Activated T-helper 17 cell treated with anti-CD3 and anti-CD28 coated beads, Interleukin-2, amount 50 U/mL, for 72 hours (primary cell): ENCODE data around the gene FGF1. TPM values are rescaled to one million over a fixed set of nuclear protein-coding genes. Genes with fewer than 3 reads are reported as not detected.
A peak's percentile ranks its signal among the peaks of the same experiment; 100 is the strongest.

ENCODE experiments used
- ATAC-seq: fragments of 150-1000 bp; cut with Tn5 transposase; replicated peaks from 2 replicates; pipeline ENCODE4 v1.10.0; 2021; ENCODE audit warnings: mild to moderate bottlenecking, moderate library complexity
- H3K27ac Mint-ChIP-seq: one replicate; pipeline ENCODE4 v1.8.0; 2022; ENCODE audit warnings: mixed read lengths
- H3K27me3 Mint-ChIP-seq: one replicate; pipeline ENCODE4 v1.8.0; 2022; ENCODE audit warnings: mixed read lengths
- H3K36me3 Mint-ChIP-seq: one replicate; pipeline ENCODE4 v1.8.0; 2022; ENCODE audit warnings: low read depth, mild to moderate bottlenecking, mixed read lengths
- H3K4me1 Mint-ChIP-seq: one replicate; pipeline ENCODE4 v1.8.0; 2022; ENCODE audit warnings: mixed read lengths
- H3K4me3 Mint-ChIP-seq: one replicate; pipeline ENCODE4 v1.8.0; 2022; ENCODE audit warnings: mild to moderate bottlenecking, mixed read lengths
- H3K9me3 Mint-ChIP-seq: one replicate; pipeline ENCODE4 v1.8.0; 2022; ENCODE audit warnings: mixed read lengths
- total RNA-seq, 2 donors: library from RNA; stranded (reverse); gene quantifications; one replicate each; pipeline ENCODE4 v1.2.3, GENCODE V29; 2022

FGF1 gene
- total RNA-seq, 2 donors from 2014 or later = not detected

- H3K27me3 Mint-ChIP-seq = peaks cover 19% of the 10 kb centered on the region
- no peaks in the 10 kb centered on the region for H3K36me3 Mint-ChIP-seq
- H3K9me3 Mint-ChIP-seq = no peaks in the 10 kb centered on the region
- H3K4me1 Mint-ChIP-seq = no peaks in the 10 kb centered on the region
- H3K4me3 Mint-ChIP-seq = no peak overlapping the region
- ATAC-seq = no peak
- H3K27ac Mint-ChIP-seq = no peak overlapping the region
Observed at GRCh38 chr5:142552107-142552506, 133.8 kb downstream of the FGF1 start.

DNA sequence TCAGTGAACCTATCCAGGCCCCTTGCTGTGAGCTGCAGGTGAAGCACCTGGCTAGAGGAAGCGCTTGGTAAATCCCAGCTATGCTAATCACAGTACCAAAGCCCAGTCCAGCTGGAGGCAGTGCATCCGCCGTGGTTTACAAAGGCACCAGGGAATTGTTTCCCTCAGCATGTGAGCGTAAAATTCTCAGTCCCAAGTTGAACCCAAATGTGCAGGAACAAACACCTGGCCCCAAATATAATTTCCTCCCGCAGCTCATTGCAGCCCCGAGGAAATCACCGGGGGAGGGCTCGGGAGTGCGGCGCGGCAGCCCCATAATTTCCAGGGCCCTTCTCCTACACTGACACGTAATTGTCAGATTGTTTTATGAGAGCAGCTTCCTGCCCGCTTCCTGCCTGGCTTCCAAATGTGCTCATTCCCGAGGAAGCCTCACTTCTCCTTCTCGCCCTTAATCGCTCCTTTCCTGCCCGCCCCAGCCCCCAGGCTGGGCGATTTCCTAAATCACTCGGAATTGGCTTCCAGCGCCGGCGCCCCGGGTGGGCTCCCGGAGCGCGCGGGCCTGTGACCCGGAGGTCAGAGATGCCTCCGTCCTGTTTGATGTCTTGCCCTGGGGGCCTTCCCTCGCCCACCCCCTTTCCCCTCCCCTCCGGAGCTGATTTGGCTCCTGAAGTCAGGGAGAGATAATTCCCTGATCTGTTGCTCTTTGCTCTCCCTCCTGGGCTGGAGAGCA is 134.4 kb downstream of the FGF1 start:
- Mint-ChIP-seq H3K36me3 (no peaks in the 10 kb centered on the region), H3K4me1 (no peaks in the 10 kb centered on the region), H3K4me3 (no peak overlapping the region), H3K9me3 (no peaks in the 10 kb centered on the region), H3K27ac (no peak overlapping the region), H3K27me3 (peaks cover 19% of the 10 kb centered on the region)
- no peak for ATAC-seq

GRCh38 chr5:142550471-142550870 is 135.4 kb downstream of the FGF1 start:
- Mint-ChIP-seq H3K4me3 (no peak overlapping the region), H3K27me3 (peaks cover 15% of the 10 kb centered on the region), H3K27ac (no peak overlapping the region), H3K36me3 (no peaks in the 10 kb centered on the region), H3K9me3 (no peaks in the 10 kb centered on the region), H3K4me1 (no peaks in the 10 kb centered on the region)
- ATAC-seq = no peak

GRCh38 chr5:142549834-142550233 is 136.1 kb downstream of the FGF1 start:
- Mint-ChIP-seq H3K9me3 (no peaks in the 10 kb centered on the region), H3K4me1 (no peaks in the 10 kb centered on the region), H3K27me3 (peaks cover 13% of the 10 kb centered on the region), H3K4me3 (no peak overlapping the region), H3K27ac (no peak overlapping the region), H3K36me3 (no peaks in the 10 kb centered on the region)
- no peak for ATAC-seq

DNA sequence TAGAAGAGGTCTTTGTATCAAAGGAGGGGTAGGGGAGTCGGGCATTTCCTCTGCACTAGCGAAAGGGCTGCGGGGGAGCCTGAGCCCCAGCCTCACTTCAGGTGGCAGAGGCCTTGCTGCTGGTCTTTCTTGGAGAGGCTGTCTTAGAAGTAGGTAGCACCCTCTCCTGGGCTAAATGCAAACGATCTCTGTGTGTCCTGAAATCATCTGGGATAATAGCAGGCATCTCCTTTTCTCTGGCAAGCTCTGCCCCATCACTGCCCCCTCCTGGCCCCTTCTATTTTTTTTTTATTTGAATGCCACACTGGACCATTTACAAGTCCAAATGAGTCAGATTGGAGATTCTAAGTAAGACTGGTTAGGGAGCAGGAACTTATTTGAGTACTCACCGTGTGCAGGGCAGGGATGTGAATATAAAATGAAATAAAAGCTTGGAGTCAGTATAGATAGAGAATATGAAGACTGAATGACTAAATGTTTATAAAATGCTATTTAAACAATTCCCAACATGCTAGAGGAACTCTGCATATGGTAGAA is 137.1 kb downstream of the FGF1 start:
- peak; percentile 89 for ATAC-seq
- H3K36me3 Mint-ChIP-seq = no peaks in the 10 kb centered on the region
- no peaks in the 10 kb centered on the region for H3K9me3 Mint-ChIP-seq
- H3K4me1 Mint-ChIP-seq = no peaks in the 10 kb centered on the region
- peaks cover 10% of the 10 kb centered on the region for H3K27me3 Mint-ChIP-seq
- no peak overlapping the region for H3K27ac Mint-ChIP-seq
- H3K4me3 Mint-ChIP-seq = no peak overlapping the region

- Mint-ChIP-seq H3K9me3 (no peaks in the 10 kb centered on the region), H3K4me3 (no peak overlapping the region), H3K4me1 (no peaks in the 10 kb centered on the region), H3K27me3 (peaks cover 4% of the 10 kb centered on the region), H3K36me3 (no peaks in the 10 kb centered on the region), H3K27ac (no peak overlapping the region)
- ATAC-seq = no peak
Observed at GRCh38 chr5:142547445-142548380, 138.2 kb downstream of the FGF1 start.

- H3K27ac Mint-ChIP-seq = no peak overlapping the region
- H3K4me3 Mint-ChIP-seq = no peak overlapping the region
- no peaks in the 10 kb centered on the region for H3K36me3 Mint-ChIP-seq
- no peaks in the 10 kb centered on the region for H3K4me1 Mint-ChIP-seq
- no peaks in the 10 kb centered on the region for H3K27me3 Mint-ChIP-seq
- no peaks in the 10 kb centered on the region for H3K9me3 Mint-ChIP-seq
- ATAC-seq = no peak
Observed at GRCh38 chr5:142545650-142546322, 140.1 kb downstream of the FGF1 start.

- ATAC-seq = no peak
- no peak overlapping the region for H3K4me3 Mint-ChIP-seq
Observed at GRCh38 chr5:142544946-142545649, 140.8 kb downstream of the FGF1 start.

DNA sequence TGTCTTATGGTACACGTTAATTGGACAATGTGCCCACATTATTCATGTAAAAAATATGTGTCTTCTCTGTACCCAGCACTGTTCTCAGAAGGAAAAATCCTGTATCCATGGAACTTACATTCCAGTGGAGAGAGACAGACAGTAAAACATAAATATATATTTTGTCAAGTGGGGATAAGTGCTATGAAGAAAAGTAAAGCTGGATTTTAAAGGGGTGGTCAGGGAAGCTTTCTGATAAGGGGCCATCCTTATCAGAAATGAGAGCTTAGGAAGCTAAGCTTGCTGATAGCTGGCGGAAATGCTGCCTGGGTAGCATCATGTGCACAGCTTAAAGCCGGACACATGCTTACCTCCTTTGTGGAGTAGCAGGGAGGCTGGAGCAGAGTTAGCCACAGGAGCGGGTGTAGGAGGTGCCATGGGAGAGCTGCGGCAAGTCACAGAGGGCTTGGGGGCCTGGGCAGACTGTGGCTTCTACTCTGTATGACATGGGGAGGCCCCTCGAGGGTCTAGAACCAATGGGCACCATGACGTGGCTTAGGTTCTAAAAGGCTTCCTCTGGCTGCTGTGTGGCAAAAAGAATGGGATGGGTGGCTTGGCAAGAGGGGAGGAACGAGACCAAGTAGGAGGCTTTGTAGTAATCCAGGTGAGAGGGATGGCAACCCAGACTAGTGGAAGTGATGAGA is 141.7 kb downstream of the FGF1 start:
- ATAC-seq = no peak
- Mint-ChIP-seq H3K4me3 (no peak overlapping the region), H3K4me1 (no peaks in the 10 kb centered on the region), H3K27ac (no peak overlapping the region), H3K36me3 (no peaks in the 10 kb centered on the region), H3K9me3 (no peaks in the 10 kb centered on the region), H3K27me3 (no peaks in the 10 kb centered on the region)

More at GRCh38 chr5:142544946-142545649, 140.8 kb downstream of the FGF1 start:
- Mint-ChIP-seq H3K27ac (no peak overlapping the region), H3K36me3 (no peaks in the 10 kb centered on the region), H3K9me3 (no peaks in the 10 kb centered on the region), H3K4me1 (no peaks in the 10 kb centered on the region), H3K27me3 (no peaks in the 10 kb centered on the region)

- Mint-ChIP-seq H3K36me3 (no peaks in the 10 kb centered on the region), H3K9me3 (no peaks in the 10 kb centered on the region), H3K4me3 (no peak overlapping the region), H3K4me1 (no peaks in the 10 kb centered on the region), H3K27me3 (no peaks in the 10 kb centered on the region), H3K27ac (no peak overlapping the region)
- no peak for ATAC-seq
Observed at GRCh38 chr5:142542906-142543305, 143.0 kb downstream of the FGF1 start.

Other genes starting within 250 kb of the FGF1 start
- 10 to 100 TPM in 1 of 2 donors, 1 to 10 TPM in 1; 7.8 to 12.0 TPM for gene ARHGAP26, start 84.3 kb upstream of the FGF1 start, total RNA-seq